GM21528 (cell line): ENCODE measurements around the gene ZMYND10.

ENCODE experiments used
- ATAC-seq: cut with Tn5 transposase; IDR thresholded peaks from one replicate; pipeline ENCODE4 v1.9.1; 2021; ENCODE audit warnings: mild to moderate bottlenecking, moderate library complexity; ENCODE audit not compliant: unreplicated experiment, low FRiP score

ZMYND10 gene

DNA sequence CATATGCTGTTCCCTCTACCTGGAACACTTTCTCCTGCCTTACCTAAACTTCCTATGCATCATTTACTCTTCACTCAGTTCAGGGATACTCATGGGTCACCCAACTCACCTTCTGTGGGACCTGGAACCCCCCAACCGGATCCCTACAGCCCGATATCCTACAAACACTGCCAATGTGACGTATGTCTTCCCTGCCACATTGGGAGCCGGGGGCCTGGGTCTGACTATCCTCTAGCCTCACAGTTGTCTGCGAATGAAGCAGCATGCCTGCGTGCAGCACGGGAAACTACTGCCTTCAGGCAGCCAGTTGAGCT lies 4.6 kb upstream of the ZMYND10 start:
- ATAC-seq: no peak

DNA sequence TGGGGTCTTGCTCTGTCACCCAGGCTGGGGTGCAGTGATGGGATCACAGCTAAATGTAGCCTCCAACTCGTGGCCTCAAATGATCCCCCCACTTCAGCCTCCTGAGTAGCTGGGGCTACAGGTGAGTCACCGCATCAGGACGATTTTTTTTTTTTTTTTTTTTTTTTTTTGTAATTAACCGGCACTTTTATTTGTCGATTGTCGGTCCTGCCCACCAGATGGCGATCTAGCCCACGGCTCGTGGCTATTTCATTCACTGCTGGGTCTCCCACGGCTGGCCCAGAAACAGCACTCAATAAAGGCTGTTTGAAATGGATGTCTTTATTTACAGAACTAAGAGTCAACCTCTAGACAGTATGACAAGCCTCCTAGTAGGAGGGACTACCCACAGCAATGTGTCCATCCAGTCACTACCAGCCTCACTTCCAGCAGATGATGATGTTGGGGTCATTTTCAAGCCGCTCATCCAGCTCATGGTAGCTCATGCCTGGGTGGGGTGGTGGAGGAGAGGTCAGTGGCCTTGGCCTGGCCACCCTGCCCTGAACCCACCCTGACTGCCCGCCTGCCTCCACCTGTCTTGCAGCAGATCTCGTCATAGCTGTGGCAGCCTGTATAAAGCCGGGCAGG lies 1.8 kb upstream of the ZMYND10 start:
- ATAC-seq: no peak

DNA sequence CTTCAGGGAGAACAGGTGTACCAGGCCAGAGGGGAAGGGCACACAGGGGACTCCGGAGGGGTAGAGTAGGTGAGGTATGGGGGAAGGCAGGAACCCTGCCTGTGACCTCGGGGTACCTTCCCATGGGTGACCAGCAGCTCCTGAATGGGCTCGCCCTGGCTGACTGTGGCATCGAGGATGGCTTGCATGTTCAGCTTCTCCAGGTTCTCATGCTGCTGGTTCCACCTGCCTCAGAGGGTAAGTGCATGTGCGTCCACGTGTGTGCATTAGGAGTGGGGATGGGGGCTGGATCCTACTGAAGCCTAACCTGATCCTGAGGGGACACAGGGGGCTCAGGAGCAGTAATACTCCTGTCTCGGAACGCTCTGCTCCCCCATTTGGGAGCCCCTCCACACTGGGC lies 524 bp downstream of the ZMYND10 start:
- ATAC-seq: no peak

DNA sequence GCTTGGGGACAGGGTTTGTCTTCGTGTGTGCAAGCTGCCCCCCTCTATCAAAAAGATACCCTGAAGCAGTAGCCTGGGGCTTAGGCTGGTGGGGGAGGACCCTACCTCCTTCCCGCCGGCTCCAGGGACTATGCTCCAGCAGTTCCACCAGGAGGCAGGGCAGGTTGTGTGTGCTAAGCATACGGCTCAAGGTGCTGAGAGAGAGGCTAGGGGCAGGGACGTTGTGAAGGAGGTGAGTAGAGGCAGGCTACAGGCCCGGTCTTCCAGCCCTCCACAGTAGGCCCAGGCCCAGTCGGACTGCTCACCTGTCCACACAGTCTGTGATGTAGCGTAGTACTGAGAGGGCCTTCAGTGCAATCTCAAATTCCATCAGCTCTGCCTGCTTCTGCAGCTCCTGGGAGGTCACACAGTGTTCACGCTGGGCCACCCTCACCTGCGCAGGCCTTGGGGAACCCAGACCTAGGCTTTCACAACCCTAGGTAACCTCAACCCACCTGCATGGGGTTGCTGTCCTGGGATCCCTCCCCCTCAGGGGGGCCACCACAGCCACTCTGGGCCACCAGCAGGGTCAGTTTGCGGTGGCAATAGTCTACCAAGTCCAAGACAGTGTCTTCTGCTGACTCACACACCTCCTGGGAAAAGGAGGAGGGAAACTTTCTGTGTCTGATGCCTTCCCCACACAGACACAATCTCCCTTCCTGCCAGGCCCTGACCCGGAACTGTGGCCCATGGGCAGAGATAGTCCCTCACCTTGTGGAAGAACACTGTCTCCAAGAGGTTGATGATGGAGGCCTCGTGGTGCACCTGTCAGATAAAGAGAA lies 2.5 kb downstream of the ZMYND10 start:
- no peak for ATAC-seq

DNA sequence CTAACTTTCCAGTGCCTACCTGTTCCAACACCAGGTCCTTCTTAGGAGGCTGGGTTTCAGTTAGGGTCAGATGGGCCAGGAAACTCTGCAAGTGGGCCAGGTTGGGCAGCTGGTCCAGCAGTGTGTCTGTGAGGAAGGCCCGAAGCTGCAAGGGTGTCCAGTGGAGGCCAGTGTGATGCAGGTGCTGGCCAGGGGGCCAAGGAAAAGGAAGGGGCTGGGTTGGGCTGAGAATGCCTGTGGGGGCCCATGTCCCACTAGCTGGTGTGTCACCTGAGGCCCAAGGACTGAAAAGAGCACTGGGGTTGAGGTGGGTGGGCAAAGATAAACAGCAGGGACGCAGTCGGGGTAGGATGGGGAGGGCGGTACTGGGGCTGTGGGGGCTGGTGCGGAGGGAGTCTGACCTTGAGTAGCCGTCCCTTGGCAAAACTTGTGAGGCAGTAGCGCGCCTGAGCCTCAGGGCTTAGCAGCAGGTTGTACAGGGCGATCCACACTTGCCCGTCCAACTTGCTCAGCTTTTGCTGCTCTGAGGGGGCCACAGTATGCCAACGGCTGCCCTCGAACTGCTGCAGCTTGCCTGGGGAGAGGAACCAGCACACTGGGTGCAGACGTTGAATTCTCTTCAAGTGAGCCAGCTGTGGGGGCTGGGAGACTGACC lies 3.4 kb downstream of the ZMYND10 start:
- no peak for ATAC-seq

DNA sequence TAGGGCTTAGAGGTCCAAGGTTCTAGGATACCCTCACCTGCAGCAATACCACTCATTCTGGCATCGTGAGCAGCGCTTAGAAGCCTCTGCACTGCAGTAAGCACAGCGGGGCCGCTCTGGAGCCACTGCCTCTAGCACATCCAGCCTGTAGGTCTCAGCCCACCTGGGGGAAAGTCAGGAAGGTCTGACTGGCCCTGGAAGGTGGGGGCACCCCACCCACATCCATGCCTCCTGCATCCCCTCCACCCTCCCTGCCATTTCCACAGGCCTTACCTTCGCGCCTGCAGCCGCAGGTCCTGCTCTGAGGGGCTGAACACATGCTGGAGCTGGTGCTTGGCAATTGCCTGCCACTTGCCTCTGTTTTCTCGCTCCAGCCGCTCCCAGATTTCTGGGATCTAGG lies 4.0 kb downstream of the ZMYND10 start:
- ATAC-seq: no peak

DNA sequence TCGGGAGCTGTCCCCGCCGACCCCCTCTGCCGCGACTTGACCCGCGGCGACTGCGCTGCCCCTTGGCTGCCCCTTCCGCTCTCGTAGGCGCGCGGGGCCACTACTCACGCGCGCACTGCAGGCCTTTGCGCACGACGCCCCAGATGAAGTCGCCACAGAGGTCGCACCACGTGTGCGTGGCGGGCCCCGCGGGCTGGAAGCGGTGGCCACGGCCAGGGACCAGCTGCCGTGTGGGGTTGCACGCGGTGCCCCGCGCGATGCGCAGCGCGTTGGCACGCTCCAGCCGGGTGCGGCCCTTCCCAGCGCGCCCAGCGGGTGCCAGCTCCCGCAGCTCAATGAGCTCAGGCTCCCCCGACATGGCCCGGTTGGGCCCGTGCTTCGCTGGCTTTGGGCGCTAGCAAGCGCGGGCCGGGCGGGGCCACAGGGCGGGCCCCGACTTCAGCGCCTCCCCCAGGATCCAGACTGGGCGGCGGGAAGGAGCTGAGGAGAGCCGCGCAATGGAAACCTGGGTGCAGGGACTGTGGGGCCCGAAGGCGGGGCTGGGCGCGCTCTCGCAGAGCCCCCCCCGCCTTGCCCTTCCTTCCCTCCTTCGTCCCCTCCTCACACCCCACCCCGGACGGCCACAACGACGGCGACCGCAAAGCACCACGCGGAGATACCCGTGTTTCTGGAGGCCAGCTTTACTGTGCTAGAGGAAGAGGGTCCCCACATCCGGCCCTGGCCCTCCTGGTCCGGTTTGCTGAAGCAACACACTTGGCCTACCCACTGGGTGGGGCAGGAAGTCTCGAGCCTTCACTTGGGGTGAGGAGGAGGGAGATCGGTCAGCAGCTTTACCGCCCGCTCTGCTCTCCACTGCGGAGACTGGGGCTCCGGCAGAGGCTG lies 4.8 kb downstream of the ZMYND10 start, which contains the start of gene RASSF1:
TSS of gene RASSF1 (minus strand) at position 389 of the 882 bp plus-strand sequence. CDS start at position 358, 31 bp downstream.
- peak; percentile 23 for ATAC-seq

DNA sequence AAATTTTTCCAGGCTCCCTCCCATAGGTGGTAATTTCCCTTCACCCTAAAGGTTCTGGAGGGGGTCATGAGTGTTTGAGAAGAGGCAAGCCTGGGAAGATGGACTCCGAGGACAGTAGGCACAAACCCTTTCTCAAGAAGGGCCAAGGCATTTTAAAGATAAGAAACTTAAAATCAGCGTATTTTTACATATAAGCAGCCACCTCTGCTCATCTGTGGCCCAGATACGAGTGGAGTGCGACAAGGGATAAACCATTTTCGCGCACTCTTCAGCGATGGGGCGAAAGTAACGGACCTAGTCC lies 5.4 kb downstream of the ZMYND10 start:
- no peak for ATAC-seq

DNA sequence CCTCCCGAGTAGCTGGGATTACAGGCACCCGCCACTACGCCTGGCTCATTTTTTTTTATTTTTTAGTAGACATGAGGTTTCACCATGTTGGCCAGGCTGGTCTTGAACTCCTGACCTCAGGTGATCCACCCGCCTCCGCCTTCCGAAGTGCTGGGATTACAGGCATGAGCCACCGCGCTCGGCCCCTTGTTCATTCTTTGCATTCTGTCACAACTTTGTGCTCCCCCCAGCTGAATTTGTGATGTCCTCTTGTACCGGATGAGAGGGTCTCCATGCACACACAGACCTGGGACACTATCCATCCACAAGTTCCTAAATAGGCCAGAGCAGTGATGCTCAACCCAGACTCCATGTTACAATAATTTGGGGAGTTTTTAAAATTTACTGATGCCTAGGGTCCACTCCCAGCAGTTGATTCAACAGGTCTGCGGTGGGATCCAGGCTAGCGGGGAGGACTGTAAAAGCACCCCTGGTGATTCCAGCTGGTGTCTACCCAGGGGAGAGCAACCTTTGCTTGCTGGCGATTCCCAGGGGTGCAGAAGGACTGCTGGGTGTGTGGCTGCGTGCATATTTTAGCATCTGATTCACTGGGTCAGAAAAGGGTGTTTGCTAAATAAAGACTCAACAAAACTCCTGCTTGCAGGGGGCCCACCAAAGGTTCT lies 5.9 kb downstream of the ZMYND10 start:
- ATAC-seq: no peak

DNA sequence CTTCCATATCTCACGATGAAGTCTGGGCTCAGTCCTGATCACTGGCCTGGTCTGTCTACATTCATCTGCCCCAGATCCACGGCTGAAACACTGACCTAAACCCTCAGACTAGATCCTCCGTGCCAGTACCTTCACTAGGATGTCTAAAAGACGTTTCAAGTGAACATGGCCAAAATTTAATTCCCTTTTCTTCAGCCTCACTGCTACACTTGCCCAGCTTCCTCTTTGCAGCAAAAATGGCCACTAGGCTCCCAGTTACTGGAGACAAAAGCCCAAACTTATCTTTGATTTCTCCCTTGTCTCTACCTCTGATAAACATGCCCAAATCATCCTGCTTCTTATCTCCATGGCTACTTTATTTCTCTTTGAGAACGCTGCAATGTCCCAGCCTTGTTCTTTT lies 6.6 kb downstream of the ZMYND10 start:
- no peak for ATAC-seq

DNA sequence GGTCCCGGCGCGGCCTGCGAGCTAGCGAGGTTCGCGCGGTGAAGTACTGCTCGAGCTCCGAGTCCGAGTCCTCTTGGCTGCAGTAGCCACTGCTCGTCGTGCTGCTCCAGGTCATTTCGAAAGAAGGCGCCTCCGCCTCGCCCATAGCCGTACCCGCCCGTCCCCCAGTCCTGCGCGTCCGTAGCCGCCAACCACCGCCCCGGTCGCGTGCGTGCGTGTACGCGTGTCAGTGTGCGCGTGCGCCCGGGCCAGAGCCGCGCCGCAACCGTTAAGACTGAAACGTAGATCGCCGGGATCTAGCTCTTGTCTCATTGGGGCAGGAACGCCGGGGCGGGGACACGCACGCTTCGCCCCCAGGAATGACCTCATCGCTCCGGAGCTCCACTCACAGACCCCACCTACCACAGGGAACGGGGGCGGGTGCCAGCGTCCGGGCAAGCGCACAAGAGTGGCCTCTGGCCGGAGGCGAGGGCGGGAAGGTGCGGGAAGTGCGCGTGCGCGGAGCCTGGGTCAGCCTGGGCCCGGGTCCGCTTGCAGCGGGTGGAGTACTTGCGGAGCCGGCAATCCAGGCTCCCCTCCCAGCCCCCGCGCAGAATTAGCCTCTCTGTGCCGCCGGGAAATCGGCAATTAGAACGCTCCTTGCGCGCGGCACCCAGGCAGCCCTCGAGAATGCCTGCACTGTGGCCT lies 8.2 kb downstream of the ZMYND10 start:
- peak; percentile 70 for ATAC-seq

DNA sequence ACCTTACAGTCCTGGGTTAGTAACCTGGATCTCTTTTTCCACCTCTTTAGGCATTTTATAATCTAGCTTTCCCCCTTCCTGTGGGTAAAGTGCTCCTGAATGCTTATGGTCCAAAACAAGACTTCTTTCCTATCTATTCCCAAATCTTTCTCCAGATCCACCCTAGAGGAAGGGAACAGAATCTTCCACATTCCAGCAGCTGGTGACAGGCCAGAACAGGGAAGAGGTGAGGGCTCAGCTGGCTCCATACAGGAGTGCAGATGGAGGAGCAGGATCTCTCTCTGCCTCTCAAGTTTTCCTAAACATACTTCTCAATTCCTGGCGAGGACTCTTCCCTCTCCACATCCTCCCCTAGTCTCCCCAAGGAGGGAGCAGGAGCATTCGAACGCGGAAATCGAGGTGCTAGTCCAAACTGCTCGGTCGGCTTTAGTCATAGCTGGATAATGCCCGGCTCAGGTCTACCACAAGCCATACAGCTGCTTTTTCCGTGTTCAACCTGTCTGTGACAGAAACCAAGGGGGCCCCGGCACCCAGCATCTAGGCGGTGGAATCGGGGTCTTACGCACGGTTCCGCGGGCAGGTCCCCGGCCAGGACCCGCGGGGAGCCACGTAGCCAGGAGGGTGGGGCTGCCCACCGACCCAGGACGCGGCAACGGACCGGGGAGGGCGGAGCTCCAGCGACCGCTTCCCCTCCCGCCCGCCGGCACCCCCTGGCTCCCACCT lies 8.9 kb downstream of the ZMYND10 start:
- peak; percentile 30 for ATAC-seq

DNA sequence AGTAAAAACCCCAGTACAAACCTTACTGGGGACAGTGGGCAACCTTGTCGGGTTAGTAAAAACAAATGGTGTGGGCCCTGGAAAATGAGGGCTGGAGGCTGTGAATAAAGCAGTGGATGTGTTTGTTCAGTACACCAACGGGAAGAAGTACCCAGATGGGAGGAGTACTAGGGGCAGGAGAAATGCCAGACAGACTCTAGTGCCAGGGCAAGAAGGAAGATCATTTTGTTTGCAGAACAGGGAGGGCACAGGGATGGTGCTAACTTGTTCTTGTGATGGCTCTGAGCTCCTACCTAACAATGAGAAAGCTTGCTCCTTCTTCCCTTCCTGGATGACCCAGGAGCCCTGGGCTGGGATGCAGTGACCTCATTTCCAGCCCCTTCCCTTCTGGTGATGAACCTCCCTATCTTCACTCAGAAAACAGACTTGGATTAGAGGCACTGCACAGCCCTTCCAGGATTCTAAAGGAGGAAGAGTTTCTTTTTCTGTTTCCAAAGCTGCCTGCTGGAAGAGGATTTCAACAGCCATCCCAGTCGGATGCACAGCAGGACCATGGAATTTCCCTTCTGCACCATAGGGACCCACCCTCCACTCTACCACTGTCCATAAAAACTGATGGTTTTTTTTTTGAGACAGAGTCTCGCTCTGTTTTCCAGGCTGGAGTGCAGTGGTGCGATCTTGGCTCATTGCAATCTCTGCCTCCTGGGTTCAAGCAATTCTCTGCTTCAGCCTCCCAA lies 11.0 kb downstream of the ZMYND10 start:
- no peak for ATAC-seq

DNA sequence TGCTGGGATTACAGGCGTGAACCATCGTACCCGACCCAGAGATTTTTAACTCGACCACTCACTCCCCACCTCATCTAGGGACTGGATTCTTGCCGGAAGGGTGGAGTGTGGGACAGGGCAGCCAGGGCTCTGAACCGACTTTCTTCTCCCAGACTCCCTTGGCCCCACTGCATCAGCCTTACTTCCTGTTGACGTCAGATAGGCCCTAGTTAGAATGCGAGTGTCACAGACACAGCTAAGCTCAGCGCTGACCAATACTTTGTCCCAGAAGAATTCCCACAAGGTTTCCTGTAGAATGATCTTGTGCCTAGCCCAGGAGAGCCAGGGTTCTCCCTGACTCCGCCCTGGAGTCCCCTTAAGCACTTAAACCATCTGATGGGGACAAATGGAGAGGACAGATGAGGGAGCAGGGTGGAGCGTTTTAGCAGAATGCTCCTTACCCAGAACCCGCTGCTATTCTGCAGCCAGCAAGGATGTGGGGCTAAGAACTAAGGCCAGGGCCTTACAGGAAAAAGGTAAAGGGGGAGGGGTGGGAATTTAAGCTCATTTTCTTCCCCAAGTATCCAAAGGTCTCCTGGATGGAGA lies 11.7 kb downstream of the ZMYND10 start:
- ATAC-seq: no peak

DNA sequence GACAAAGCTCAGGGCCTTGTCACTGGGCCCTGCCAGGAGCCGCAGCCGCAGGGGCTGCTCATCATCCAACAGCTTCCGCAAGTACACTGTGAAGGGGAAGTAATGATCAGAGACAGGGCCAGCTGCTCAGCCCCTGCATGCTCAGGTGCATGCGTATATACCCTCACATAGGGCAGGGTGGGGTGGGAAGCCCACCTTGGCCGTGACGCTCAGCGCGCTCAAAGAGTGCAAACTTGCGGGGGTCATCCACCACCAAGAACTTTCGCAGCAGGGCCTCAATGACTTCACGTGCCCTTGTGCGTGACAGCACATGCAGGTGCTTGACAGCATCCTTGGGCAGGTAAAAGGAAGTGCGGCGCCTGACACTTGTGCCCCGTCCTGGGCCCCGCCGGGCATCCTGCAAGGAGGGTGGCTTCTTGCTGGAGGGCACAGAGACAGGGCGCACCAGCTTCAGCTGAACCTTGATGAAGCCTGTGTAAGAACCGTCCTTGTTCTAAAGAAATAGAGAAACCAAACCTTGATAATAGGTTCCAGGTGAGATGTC lies 14.1 kb downstream of the ZMYND10 start:
- no peak for ATAC-seq

DNA sequence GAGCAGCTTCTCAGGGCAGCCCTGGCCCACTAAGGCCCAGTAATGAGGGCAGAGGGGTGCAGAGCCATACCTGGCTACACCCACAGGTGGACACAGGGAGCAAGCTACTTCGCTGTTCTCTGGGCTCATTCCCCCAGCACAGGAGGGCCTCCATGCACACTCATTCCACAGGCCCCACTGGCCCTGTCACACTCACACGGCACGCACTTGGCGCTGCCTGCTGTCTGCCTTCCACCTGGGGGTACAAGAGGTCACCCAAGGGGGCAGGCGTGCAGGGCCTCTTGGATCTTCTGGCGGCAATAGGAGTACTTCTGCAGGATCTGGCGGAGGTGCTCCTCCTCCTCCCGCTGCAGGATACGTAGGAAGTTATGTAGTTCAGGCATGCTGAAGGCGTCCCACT lies 15.2 kb downstream of the ZMYND10 start:
- no peak for ATAC-seq

DNA sequence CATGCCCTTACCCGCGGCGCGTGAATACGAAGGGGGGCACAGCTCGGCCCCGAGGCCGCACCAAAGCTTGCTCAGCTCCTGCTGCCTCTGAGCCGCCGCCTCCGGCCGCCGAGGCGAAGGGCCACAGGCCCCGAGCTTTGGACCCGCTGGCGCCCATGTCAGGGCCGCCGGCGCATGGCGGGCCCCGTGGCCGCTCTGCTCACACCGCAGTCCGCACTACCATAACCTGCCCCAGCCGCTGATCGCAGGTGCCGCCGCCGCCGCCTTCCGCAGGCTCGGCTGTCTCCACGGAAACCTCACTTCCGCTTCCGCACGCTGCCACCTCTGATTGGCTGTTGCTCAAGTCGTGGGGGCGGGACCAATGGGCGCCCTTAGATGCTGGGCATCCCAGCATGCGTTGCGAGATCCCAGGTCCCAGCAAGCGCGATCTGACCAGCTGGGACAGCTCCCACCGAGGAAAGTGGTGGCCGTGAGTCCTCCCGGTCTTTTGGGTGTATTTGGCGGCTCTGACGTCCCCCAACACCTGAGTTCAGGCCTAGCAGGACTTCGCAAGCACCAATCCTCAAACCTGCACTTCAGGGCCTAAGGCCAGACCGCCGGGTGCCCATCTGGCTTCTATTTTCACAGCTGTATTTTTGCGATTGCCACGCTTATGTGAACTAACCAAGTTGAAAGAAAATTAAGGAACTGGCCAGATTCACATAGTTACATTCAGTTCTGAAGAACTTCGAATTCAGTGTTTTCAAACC lies 17.4 kb downstream of the ZMYND10 start, which contains the start of gene TUSC2:
TSS of gene TUSC2 (minus strand) at position 281 of the 749 bp plus-strand sequence. CDS start at position 157, 124 bp downstream.
- peak; percentile 74 for ATAC-seq
